Stimulated activated CD8-positive, alpha-beta memory T cell treated with anti-CD3 and anti-CD28 coated beads, Interleukin-4, amount 100 ng/mL, for 24 hours (primary cell): Measurements from ENCODE around the gene RBBP8NL.
"Not testable (repeated sequence)": the region's sequence is repeated elsewhere in the genome, so short reads cannot be mapped to it uniquely, and the experiment has no call there.

ENCODE experiments used
- DNase-seq: peaks from one replicate; pipeline ENCODE4 v3.0.0-alpha.2; 2020; ENCODE audit warnings: low read depth

Gene RBBP8NL

DNA sequence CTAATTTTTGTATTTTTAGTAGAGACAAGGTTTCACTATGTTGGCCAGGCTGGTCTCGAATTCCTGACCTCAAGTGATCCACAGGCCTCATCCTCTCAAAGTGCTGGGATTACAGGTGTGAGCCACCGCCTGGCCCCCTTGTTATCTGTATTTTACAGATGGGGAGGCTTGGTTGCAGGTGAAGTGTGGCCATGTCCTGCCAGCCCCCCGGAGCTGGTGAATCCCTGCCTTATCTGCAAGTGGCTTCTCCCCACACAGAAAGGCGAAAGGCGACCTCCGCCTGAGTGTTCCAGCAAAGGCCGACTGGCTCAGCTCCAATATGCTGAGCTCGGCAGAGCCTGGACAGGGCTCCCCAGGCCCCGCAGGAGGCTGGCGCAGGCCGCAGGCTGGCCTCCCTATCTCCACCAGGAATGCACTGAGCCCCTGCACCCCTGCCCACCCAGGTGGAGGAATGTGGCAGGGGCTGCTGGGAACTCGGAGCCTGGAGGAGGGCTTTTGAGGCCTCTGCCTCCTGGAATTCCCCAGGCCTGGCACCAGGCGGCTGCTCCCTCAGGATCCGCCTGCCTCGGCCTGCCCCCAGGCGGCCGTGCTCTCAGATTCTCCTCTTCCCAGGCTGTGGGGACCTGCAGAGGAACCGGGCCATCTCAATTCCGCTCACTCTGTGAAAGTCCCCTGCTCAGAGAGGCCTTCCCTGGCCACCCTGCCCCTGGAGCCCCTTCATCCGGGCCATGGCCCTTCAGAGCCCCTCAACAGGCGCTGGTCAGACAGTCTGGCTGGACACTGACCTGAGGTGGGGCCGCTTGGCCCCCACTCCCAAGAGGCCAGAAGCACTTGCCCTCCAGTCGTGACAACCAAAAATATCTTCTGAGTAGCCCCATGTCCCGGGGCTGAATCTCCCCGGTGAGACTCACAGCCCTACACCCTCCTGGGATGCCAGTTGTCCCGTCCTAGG is 51.0 kb downstream of the RBBP8NL start:
- no peak for DNase-seq

DNA sequence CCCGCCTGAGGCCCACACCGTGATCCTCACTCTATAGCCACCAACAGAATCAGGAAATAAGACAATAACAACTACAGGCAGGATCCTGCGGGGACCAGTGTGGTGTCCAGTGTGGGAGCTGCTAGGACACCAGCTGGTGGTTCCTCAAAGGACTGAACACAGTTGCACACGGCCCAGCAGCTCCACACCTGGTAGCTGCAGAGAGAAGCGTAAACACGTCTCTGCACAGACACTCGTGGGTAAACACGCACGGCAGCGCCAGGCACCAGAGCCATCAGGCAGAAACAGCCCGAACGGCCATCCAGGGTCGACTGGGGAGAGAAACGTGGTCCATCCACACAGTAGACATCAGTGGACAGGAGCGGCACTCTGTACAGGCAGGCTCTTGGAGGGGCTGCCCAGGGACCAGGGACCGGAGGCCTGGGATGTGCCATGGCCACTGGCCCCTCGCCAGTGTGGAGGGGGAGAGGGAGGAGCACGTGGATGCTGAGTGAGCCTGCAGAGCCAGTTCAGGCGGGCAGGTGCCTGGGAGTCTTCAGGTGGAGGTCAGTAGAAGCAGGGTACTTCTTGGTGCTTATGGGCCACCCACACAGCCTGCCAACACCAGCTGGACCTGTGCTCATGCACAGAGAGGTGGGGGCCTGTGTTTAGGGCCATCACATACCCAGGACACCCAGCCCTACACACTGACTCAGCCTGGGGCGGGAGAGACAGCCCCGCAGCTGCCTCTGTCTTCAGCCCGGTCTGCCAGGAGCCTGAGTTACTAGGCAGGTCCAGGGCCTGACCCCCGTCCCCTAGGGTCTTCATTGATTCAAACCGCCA is 52.8 kb downstream of the RBBP8NL start:
- DNase-seq, result no peak

DNA sequence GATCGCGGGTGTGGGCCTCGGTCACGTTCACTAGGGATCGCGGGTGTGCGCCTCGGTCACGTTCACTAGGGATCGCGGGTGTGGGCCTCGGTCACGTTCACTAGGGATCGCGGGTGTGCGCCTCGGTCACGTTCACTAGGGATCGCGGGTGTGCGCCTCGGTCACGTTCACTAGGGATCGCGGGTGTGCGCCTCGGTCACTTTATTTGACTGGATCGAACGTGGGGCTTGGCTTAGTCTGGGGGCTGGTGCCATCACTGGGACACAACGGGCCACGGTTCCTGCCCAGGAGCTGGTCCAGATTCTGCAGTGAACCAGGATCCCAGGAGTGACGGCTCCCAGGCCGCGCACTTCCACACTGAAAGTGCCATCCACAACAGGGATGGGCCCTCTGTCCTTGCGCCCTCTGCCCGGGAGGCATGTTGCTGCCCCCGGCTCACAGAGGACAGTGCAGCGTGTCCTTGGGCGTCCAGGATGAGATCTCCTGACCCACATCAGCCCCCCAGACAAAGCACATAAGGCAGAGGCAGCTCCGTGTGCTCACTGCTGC is 53.6 kb downstream of the RBBP8NL start:
- DNase-seq, result not testable (repeated sequence)

DNA sequence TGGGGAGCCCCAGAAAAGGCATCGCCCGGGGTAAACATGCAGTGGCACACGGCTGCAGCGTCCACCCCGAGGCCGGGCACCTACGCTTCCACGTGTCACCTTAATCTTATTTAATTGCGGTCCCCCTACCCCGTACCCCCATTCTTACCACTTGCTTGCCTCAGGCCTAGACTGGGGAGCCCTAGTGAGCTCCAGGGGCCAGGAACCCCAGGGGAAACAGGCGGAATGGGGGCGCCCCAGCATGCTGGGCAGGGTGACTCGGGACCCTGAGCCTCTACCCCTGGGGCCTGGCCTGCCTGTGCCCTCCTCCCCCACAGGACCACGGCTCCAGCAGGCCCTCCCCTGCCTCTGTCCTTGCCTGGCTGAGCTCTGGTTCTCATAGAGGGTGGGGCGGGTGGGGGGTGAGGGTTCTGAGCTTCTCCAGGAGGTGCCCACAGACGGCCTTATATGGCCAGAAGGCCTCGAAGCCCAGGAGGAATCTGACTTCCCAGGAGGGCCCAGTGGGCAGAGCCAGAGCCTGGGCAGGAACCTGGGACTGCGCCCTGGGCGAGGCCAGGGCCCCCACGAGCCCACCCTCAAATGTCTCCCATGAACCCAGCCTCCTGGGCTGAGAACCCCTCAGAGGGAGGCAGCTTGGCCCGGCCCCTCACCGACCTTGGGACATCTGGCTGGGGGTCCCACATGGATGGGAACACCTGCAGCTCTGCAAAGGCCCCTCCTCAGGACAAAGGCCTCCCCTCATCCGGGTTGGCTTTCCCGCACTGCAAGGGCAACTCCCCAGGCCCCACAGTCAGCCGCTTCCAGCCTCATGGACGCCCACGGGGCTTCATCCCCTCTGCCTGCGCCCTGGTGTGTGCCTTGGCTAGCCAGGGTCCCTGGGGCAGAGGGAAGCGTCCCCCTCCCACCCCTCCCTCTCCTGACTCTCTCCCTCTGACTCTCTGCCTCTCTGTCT is 55.0 kb downstream of the RBBP8NL start:
- no peak for DNase-seq

DNA sequence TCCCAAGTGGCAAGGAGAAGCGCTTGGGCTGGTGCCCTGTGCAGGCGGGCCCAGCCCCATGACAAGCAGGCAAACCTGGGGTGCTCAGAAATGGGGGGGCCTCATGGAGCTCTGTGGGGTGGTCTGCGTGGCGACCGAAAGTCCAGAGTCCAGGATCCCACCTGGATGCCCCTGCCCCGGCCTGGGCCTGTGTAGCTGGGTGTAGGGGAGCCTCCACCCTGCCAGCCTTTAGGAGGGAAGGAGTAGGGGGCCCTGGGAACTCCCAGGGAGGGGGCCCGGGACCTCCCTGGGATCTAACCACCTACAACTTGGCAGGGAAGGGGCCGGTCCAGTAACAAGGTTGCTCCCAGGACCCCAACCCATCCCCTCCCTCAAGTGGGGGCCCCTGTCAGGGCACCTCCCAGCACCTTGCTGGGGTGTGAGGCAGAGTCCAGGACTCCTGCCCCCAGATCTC is 55.7 kb downstream of the RBBP8NL start:
- DNase-seq, result no peak

DNA sequence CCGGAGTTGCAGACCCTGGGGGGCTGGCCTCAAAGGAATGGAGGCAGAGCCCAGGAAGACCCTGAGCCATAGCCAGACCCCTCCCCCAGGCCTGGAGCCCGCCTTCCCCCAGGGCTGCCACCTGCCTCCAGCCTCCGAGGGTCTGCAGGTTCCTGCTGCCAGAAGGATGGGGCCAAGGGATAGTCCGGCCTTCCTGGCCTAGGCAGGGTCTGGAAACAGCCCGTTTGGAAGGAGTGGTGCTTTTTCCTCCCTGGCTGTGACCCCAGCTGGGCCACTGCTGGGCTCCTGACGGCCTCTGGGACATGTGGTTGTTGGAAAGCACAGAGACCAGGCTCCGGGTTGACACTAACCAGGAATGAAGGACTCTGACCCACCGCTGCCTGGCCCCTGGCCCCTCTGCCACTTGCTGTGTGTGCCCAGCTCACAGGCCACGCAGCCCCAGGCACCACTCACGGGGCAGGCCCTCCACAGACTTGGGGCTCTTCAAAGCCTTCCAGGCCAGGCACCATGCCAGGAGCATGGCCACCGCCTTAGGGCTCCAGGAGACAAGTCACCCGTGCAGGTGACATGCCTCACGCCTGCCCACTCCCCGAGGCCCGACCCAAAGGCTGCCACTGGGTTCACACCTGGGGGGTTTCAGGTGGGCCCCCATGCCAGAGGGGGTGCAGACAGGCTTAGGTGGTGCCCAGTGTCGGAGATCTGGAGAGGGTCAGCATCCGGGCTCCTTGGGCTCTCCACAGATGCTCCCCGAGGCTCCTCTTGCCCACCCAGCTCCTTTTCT is 56.3 kb downstream of the RBBP8NL start:
- DNase-seq, result no peak

DNA sequence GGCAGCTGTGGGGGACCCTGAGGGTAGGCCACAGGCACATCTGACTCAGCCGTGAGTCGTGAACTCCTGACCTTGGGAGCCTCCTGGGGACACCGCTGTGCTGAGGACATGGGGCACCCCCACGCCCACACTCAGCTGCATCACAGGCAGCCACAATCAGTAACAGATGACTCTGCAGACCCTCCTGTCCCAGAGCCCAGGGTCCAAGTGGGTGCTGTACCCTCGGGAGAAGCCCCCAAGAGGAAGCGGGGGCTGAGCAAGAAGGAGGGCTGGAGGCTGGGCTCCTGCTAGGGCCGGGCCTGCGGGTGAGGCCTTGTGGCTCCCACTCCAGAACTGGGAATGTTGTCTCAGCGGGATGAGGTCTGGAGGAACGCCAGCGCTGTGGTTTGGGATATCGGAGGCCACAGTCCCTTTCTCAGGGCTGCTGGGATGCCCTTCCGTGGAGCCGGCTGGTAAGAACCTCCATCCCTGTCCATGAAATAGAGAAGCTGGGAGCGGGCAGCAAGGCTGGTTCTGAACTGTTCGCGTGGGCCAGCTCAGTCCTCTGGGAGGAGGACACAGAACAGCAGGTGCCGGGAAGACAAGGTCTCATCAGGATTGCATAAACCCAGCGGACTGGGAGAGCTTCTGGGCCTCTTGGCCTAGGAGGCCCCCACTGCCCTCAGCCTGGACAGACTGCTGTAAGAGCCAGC is 57.1 kb downstream of the RBBP8NL start:
- peak; percentile 39 for DNase-seq

DNA sequence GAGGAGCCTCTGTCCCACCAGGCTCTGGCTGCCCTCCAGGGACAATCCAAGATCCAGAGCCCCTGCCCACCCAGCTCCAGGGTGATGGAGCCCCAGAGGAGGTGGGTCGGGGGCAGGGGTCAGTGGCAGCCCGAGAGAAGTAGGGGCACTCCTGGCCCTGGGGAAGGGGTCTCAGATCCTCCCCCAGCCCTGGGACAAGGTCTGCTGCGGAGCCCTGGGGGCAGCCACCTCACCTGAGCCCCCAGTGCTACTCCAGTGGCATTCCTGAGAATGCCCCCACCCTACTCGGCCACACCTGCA is 57.6 kb downstream of the RBBP8NL start:
- no peak for DNase-seq

DNA sequence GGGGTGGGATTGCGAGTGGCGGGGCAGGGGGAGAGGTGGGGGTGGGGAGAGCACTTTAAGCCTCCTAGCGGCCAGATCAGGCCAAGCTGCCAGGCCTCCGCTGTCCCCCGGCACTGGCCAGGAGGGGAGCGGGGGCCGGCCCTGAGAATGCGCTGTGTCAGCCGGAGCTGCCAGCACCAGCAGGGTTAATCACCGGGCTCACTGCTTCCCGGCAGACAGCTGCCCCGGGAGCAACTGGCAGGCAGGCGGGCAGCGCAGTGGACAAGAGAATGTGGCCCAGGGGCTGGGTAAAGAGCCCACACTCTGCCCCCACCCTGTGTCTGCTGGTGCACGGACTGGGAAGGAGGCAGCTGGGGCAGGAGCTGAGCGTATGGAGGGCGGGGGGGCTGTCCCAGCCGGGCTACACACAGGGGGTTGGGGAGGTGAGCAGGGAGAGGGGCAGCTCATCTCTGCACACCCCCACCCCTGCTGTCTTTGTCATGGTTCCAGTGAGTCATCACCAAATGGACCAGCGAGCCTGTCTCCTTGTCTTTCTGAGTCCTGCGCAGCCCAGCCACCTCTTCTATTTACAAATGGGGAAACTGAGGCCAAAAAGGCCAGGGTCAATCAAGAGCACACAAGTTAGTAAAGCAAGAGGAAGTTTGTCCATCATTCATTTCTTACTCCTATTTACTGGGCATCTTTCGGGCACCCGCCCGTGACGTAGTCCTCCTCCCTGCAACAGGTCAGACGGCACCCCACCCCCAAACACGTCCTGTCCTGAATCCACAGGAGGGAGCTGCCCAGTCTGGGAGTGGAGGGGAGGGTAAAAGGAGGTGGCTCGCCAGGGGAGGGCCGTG is 58.1 kb downstream of the RBBP8NL start:
- no peak for DNase-seq

DNA sequence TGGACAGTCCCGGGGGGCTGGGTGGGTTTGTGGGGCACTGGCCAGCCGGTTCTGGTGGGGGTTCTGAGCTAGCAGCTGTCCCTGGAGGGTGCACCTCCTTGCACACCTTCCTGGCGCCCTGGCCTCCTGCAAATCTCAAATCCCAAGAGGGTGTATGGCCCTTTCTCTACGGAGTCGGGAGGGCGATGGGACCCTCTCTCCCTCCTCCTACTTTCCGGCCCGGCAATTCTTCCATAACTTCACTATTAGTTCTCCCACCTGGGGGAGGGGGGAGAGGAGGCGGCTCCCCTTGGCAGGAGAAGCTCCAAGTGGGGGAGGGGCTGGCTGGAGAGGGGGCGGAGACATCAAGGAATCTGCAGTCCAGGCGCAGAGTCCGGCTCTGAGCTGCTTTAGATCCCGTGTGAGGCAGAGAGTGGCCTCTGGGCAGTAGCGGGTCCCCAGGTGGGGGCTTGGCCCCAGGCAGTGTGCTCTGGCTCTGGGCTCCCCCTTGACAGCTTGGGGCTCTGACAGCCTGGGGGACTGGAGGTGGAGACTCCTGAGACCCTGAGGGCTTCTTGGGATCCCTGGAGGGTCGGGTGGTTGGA is 58.9 kb downstream of the RBBP8NL start:
- DNase-seq, result no peak

DNA sequence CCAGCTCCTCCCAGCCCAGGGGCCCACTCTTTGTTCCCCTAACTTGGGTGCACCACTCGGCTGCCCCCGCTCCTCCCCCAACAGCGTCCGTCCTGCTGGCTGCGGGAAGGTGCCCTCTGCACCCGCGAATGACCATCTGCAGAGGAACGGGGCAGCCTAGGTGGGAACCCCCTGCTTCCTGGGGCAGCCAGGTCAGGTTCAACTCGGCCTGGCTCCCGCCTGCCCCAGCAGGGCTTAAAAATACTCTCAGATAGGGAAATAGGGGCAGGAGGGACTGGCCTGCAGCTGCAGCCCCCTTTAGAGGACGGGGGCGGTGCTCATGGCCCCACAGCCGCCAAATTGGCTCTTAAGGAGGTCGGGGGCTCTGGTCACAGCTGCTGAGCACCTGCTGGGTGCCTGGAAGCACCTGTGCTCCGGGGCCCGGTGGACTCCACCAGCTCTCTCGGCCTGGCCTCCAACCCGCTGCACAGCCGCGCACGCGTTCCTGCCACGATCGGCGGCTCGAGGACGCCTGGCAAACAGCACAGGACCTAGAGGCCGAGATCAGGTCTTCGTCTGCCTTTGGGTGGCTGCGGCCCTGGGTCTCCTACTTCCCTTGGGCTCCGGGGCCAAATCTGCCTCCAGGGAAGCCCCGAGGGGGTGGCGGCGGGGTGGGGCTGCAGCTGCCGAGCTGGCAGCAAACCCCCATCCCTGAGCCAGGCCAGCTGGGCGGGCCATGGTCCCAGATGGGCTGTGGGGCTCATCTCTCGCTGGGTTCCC is 59.5 kb downstream of the RBBP8NL start:
- no peak for DNase-seq

DNA sequence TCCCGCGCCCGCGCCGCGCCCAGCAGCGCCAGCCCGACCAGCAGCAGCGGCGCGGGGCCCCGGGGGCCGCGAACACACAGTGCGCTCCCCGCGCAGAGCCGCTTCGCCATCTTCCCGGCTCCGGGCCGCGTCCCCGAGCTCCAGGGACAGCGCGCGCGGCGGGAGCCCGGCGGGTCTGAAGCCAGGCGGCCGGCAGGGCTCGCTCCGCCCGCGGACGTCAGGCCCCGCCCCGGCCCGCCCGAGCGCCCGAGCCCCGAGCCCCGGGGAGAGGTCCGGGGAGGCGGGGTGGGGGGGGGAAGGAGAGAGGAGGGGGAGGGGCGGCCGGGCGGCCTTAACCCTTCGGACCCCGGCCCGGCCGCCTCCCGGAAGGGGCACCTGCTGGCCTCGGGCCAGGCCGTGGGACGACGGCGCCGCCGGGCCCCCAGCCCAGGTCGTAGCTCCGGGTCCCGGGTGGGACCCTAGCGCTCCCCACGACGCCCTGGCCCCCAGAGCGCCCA is 60.2 kb downstream of the RBBP8NL start, which contains the start of gene LAMA5:
Gene LAMA5, minus strand, starts transcription at position 177 of the 497 bp plus-strand sequence. Its CDS starts 67 bp downstream, at position 110.
- no peak for DNase-seq

DNA sequence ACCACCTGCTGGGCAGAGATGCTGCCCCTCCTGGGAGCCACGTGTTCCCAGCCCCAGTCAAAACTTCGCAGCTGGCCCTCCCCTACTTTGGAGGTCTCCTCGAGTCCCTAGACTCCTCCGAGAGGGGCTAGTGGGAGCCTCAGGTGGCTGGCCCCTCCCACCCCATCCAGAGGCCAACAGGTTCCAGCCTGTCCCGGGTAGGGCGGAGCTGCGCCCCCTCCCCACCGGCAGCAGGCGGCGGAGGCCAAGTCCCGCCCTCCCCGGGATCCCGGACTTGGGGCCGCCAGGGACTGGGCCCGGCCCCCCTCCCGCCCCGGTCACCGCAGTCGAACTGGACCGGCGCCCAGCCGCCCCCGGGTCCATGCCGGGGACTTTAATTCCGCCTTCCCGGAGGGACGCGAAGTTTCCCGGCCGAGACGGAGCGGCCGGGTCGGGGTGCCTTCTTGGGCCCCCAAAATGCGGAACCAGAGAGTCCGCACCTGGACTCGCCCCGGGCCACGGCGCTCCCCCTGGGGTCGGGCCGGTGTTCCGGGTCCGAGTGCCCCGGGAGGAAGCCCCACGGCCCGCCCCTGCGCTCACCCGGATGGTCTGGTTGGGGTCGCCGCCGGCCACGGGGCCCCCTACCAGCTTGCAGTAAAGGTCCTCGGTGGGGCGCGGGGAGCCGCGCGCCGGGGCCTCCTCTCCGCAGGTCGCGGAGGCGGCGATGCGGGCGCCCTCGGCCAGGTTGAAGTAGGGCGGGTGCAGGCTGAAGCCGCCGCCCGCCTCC is 60.8 kb downstream of the RBBP8NL start:
- DNase-seq, result no peak

DNA sequence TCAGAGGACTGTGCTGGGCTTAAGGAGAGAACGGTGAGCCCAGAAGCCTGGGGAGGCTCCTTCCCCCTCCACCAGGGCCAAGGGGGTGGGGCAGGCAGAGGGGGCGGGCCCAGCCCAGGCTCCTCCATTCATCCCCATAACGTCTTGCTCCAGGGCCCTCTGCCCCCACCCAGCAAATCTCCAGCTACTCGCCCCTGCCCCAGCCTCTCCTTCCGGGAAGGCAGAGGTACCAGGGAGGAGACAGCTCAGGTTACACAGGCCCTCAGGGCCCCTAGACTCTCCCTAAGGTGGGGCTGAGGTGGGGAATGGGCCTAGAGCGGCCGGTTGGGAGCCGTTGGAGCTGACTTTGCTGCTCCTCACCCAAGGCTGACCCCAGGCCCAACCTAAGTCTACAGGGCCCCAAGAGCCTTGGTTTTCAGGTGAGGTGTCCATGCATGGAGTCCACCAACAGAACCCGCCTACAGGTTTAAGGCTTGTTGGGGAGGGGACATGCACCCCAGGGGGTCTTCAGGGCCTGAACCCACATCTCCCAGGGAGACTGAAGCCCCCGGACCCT is 61.4 kb downstream of the RBBP8NL start:
- no peak for DNase-seq

DNA sequence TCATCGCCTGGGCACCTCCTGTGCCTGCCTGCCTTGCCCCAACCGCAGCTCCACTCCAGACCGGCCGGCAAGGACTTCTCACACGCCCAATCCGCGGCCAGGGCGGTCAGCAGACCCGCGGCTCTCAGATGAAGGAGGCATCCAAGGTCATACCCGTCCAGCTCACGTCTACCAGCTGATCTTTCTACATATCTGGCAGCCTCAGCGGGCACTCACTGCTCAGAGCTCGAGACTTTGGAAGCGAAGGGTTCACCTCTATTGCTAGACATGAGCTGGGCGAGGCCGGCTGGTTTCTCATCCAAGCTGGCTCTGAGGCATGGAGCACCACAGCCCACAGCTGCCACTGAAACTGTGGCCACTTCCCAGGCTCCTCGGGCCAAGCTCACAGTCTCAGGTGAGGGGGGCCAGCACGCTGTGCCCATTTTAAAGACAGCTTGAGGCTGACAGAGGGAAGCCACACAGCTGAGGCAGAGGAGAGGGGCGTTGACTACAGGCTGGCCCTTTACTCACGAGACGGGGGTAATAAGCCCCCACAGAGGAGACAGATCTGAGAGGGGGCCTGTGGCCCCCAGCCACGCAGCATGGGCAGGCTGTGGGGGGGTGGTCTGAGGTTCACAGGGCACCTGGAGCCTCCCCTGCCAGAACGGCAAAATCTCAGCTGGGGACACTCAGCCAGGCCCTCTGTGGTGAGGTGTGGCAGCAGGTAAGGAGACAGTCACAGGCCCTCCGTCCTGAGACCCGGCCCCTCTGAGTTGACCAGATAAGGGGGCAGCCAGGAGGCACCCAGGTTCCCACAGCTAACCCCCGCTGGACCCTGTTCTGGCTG is 62.2 kb downstream of the RBBP8NL start:
- no peak for DNase-seq
